Chondrocyte (in vitro differentiated cells): ENCODE data around the gene NDRG3. TPM values are rescaled to one million over a fixed set of nuclear protein-coding genes. Genes with fewer than 3 reads are reported as not detected.

Source experiments
- DNase-seq: peaks from one replicate; pipeline ENCODE4 v3.0.0; 2021; ENCODE audit warnings: mixed read lengths, low spot score
- H3K27ac Mint-ChIP-seq: one replicate; pipeline ENCODE4 v1.8.0; 2021; ENCODE audit warnings: mild to moderate bottlenecking, moderate library complexity, mixed read lengths; ENCODE audit not compliant: unreplicated experiment
- H3K27me3 Mint-ChIP-seq: 2 replicates; pipeline ENCODE4 v1.8.0; 2021; ENCODE audit warnings: low read depth, mixed read lengths
- H3K36me3 Mint-ChIP-seq: 2 replicates; pipeline ENCODE4 v1.8.0; 2021; ENCODE audit warnings: low read depth, mixed read lengths
- H3K4me1 Mint-ChIP-seq: 2 replicates; pipeline ENCODE4 v1.8.0; 2021; ENCODE audit warnings: low read depth, mild to moderate bottlenecking, mixed read lengths
- H3K4me3 Mint-ChIP-seq: one replicate; pipeline ENCODE4 v1.8.0; 2021; ENCODE audit warnings: mild to moderate bottlenecking, moderate library complexity, mixed read lengths; ENCODE audit not compliant: unreplicated experiment
- H3K9me3 Mint-ChIP-seq: 2 replicates; pipeline ENCODE4 v1.8.0; 2021; ENCODE audit warnings: low read depth, mixed read lengths
- CTCF ChIP-seq: fragments of 200-600 bp; sonication (generic); IDR thresholded peaks from 2 replicates; pipeline ENCODE4 v1.5.0; 2021; ENCODE audit warnings: antibody characterized with exemption, mild to moderate bottlenecking, moderate library complexity
- total RNA-seq: library from RNA; stranded (reverse); gene quantifications from 3 replicates; pipeline ENCODE4 v1.2.1, GENCODE V29; 2021

The NDRG3 gene
- total RNA-seq, 1 donor from 2014 or later: 27.6 TPM

- Mint-ChIP-seq H3K4me3 (no peak overlapping the region), H3K27ac (no peak overlapping the region), H3K27me3 (peaks cover 2% of the 10 kb centered on the region), H3K4me1 (peaks cover 6% of the 10 kb centered on the region), H3K9me3 (no peaks in the 10 kb centered on the region), H3K36me3 (no peaks in the 10 kb centered on the region)
- TF ChIP-seq CTCF: no peak
- DNase-seq: no peak
Observed at GRCh38 chr20:36634342-36634741, 111.5 kb downstream of the NDRG3 start.

GRCh38 chr20:36633285-36633772, 112.6 kb downstream of the NDRG3 start:
- Mint-ChIP-seq H3K27ac (no peak overlapping the region), H3K4me1 (peaks cover 6% of the 10 kb centered on the region), H3K27me3 (peaks cover 2% of the 10 kb centered on the region), H3K36me3 (no peaks in the 10 kb centered on the region), H3K9me3 (no peaks in the 10 kb centered on the region), H3K4me3 (no peak overlapping the region)
- DNase-seq: no peak
- no peak for TF ChIP-seq CTCF

- no peak overlapping the region for H3K27ac Mint-ChIP-seq
- H3K9me3 Mint-ChIP-seq: no peaks in the 10 kb centered on the region
- peaks cover 2% of the 10 kb centered on the region for H3K27me3 Mint-ChIP-seq
- no peaks in the 10 kb centered on the region for H3K36me3 Mint-ChIP-seq
- no peak for DNase-seq
- TF ChIP-seq CTCF: no peak
- peaks cover 6% of the 10 kb centered on the region for H3K4me1 Mint-ChIP-seq
- H3K4me3 Mint-ChIP-seq: no peak overlapping the region
Observed at GRCh38 chr20:36632487-36633284, 113.2 kb downstream of the NDRG3 start.

- Mint-ChIP-seq H3K4me3 (no peak overlapping the region), H3K27me3 (peaks cover 2% of the 10 kb centered on the region), H3K9me3 (no peaks in the 10 kb centered on the region), H3K27ac (no peak overlapping the region), H3K4me1 (peaks cover 6% of the 10 kb centered on the region), H3K36me3 (no peaks in the 10 kb centered on the region)
- no peak for TF ChIP-seq CTCF
- DNase-seq: no peak
Observed at GRCh38 chr20:36632147-36632486, 113.8 kb downstream of the NDRG3 start.

GRCh38 chr20:36631646-36632045, 114.2 kb downstream of the NDRG3 start:
- no peak overlapping the region for H3K27ac Mint-ChIP-seq
- H3K27me3 Mint-ChIP-seq: peaks cover 2% of the 10 kb centered on the region
- no peak overlapping the region for H3K4me3 Mint-ChIP-seq
- no peaks in the 10 kb centered on the region for H3K36me3 Mint-ChIP-seq
- no peak for DNase-seq
- H3K4me1 Mint-ChIP-seq: peaks cover 6% of the 10 kb centered on the region
- TF ChIP-seq CTCF: no peak
- no peaks in the 10 kb centered on the region for H3K9me3 Mint-ChIP-seq
